Measurements from ENCODE around the gene GON7. TPM values are rescaled to one million over a fixed set of nuclear protein-coding genes. Genes with fewer than 3 reads are reported as not detected.
A peak's percentile ranks its signal among the peaks of the same experiment; 100 is the strongest.

Gene GON7
- total and polyA plus RNA-seq, 12 donors = 9.4 to 34.9 (median 18.0) TPM

DNA sequence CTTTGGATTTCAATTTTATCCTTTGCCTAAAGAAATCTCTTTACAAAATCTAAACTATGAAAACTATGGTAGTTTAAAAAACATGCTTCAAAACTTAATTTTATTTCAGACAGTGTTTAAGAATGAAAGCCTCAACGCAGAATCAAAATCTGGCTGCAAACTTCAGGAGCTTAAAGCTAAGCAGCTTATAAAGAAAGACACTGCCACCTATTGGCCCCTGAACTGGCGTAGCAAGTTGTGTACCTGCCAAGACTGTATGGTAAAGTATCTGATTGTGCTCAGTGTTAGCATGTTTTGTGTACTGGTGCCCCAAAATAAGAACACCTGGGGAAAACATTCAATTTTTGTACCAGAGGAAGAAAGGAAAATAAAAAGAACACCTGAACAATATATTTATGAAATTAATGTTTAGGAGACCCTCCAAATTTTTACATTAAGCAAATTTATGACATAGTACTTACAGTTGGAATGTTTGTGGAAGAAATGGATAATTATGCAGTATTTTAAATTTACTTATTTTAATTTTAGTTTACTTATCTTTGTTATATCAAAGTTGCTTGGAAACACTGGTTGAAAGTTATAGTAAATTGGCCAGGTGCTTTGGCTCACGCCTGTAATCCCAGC lies 12.3 kb upstream of the GON7 start:
- peaks cover 0 to 82% of the 10 kb centered on the region in 2 donors for H3K36me3 ChIP-seq (replicated peaks in 1 of 2)
- 45 to 54% (median 52%) methylated on average over 3 of the region's 3 CpGs for WGBS, 4 donors

DNA sequence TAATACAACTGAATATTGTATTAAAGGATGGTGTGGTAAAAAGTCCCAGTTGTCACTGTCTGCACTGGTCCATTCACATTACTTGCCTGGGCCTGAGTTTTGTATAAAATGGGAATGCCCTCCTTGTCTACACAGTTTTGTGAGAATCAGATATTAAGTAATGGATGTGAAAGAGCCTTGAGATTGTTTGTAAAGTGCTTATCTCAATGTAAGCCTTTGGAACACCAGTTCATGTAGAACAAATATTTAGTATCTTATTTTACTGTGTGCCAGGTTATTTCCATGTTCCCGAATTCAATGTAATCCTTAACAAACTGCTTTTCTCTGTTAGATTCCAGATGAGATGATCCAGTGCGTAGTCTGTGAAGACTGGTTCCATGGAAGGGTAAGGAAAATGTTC lies 7.7 kb upstream of the GON7 start:
- no peak for DNase-seq
- Histone ChIP-seq H3K4me3 (no peak overlapping the region), H3K27me3 (no peaks in the 10 kb centered on the region), H3K9me3 (replicated peaks in 1 of 3) (no peaks in the 10 kb centered on the region), H3K27ac (no peak overlapping the region), H3K4me1 (replicated peaks in 1 of 2) (no peaks in the 10 kb centered on the region), H3K36me3 (replicated peaks in 1 of 2) (peaks cover 0 to 78% of the 10 kb centered on the region in 2 donors)
- TF ChIP-seq, protein P1, sequence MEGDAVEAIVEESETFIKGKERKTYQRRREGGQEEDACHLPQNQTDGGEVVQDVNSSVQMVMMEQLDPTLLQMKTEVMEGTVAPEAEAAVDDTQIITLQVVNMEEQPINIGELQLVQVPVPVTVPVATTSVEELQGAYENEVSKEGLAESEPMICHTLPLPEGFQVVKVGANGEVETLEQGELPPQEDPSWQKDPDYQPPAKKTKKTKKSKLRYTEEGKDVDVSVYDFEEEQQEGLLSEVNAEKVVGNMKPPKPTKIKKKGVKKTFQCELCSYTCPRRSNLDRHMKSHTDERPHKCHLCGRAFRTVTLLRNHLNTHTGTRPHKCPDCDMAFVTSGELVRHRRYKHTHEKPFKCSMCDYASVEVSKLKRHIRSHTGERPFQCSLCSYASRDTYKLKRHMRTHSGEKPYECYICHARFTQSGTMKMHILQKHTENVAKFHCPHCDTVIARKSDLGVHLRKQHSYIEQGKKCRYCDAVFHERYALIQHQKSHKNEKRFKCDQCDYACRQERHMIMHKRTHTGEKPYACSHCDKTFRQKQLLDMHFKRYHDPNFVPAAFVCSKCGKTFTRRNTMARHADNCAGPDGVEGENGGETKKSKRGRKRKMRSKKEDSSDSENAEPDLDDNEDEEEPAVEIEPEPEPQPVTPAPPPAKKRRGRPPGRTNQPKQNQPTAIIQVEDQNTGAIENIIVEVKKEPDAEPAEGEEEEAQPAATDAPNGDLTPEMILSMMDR (IDR thresholded peaks at IDR 0.05) = no peak
- TF ChIP-seq POLR2A (IDR thresholded peaks at IDR 0.05) = no peak
- intact Hi-C loops (cut with DNase I) = no loop called here
- WGBS, 4 donors = 95 to 97% (median 96%) methylated on average over 2 of the region's 2 CpGs

More for the DNA sequence above, 12.3 kb upstream of the GON7 start:
- Histone ChIP-seq H3K4me3 (no peak overlapping the region), H3K4me1 (replicated peaks in 1 of 2) (no peaks in the 10 kb centered on the region), H3K27ac (no peak overlapping the region), H3K9me3 (replicated peaks in 1 of 3) (no peaks in the 10 kb centered on the region), H3K27me3 (no peaks in the 10 kb centered on the region)
- peak; percentile 31 to 74 (median 51) for DNase-seq
- intact Hi-C loops (cut with DNase I) = no loop called here
- TF ChIP-seq, protein P1 (IDR thresholded peaks at IDR 0.05) = peak in 5 of 6 experiments; percentile 39 to 51 (median 46)
- no peak for TF ChIP-seq POLR2A (IDR thresholded peaks at IDR 0.05)

DNA sequence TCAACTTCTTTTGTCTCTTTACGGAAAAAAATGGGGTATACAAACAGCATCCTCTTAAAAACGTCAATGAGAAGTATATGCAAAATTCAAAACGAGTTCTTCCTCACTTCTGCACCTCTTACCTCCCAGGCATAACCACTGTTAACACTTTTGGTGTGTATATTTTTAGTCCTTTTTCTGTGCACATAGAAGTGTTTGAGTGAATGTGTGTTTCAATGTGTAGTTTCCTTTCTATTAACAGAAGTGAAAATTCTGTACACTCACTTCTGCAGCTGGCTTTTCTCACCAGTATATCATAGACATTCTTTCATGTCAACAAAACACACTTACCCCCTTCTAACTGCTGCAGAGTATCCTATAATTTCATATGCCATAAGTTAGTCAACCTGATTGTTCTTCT lies 5.6 kb upstream of the GON7 start:
- peaks cover 0 to 14% of the 10 kb centered on the region in 2 donors for H3K4me1 ChIP-seq (replicated peaks in 1 of 2)
- no peaks in the 10 kb centered on the region for H3K9me3 ChIP-seq (replicated peaks in 1 of 3)
- 75 to 80% (median 77%) methylated on average over 3 of the region's 3 CpGs for WGBS, 4 donors
- intact Hi-C loops (cut with DNase I) = no loop called here
- DNase-seq = no peak
- TF ChIP-seq POLR2A (IDR thresholded peaks at IDR 0.05) = no peak
- TF ChIP-seq, protein P1 (IDR thresholded peaks at IDR 0.05) = no peak
- H3K36me3 ChIP-seq (replicated peaks in 1 of 2) = peaks cover 0 to 61% of the 10 kb centered on the region in 2 donors
- H3K4me3 ChIP-seq = no peak overlapping the region
- no peaks in the 10 kb centered on the region for H3K27me3 ChIP-seq
- no peak overlapping the region for H3K27ac ChIP-seq

GRCh38 chr14:93207468-93208308 lies 823 bp upstream of the GON7 start:
- DNase-seq = peak; percentile 50 to 79 (median 60)
- intact Hi-C loops (cut with DNase I) = no loop called here
- Histone ChIP-seq H3K4me1 (replicated peaks in 1 of 2) (peaks cover 0 to 24% of the 10 kb centered on the region in 2 donors), H3K9me3 (replicated peaks in 1 of 3) (no peaks in the 10 kb centered on the region), H3K4me3 (peak overlapping the region; percentile 47 to 73 (median 58)), H3K27ac (peak overlapping the region; percentile 6 to 92 (median 84)), H3K27me3 (no peaks in the 10 kb centered on the region), H3K36me3 (replicated peaks in 1 of 2) (peaks cover 0 to 15% of the 10 kb centered on the region in 2 donors)
- TF ChIP-seq, protein P1 (IDR thresholded peaks at IDR 0.05) = peak in 3 of 6 experiments; percentile 13 to 34 (median 30)
- TF ChIP-seq POLR2A (IDR thresholded peaks at IDR 0.05) = no peak
- WGBS, 4 donors = 0 to 1% (median 1%) methylated on average over 18 to 23 of the region's 23 CpGs
